OCI-LY7 (cell line): ENCODE data around the gene PROM2. TPM values are rescaled to one million over a fixed set of nuclear protein-coding genes. Genes with fewer than 3 reads are reported as not detected.

ENCODE experiments used
- BruUV-seq: library from RNA; stranded (reverse); fragments of 400-500 nt; replicated peaks from 2 replicates; lab custom pipeline; 2021; lab: Mats Ljungman, UMichigan
- CTCF ChIA-PET: fragments of 300-600 bp; sonication (Branson Sonifier 250); formaldehyde crosslinking; loops from one replicate; lab custom pipeline; 2022; ENCODE audit warnings: antibody characterized with exemption; ENCODE audit not compliant: unreplicated experiment; lab: Charles Lee
- POLR2A ChIA-PET: fragments of 300-600 bp; sonication (Branson Sonifier 250); formaldehyde crosslinking; loops from one replicate; lab custom pipeline; 2022; ENCODE audit warnings: antibody characterized with exemption; lab: Charles Lee
- DNase-seq: peaks from one replicate; pipeline ENCODE4 v3.0.0-alpha.2; 2015; ENCODE audit warnings: low spot score
- H2AFZ ChIP-seq: fragments of 200-600 bp; sonication (generic), shearing (Covaris generic); 2 replicates; pipeline ENCODE4 v1.6.1; 2014; ENCODE audit warnings: mild to moderate bottlenecking, antibody characterized with exemption, low read length, moderate library complexity
- H3K27ac ChIP-seq: fragments of 200-600 bp; sonication (generic); 2 replicates; pipeline ENCODE4 v1.5.1; 2014; ENCODE audit warnings: mixed run types, low read depth, mild to moderate bottlenecking, moderate library complexity, low read length, inconsistent platforms; ENCODE audit not compliant: poor library complexity, severe bottlenecking
- H3K36me3 ChIP-seq: fragments of 200-600 bp; sonication (generic); 2 replicates; pipeline ENCODE4 v1.6.1; 2014; ENCODE audit warnings: mild to moderate bottlenecking, antibody characterized with exemption, low read length, moderate library complexity, mixed read lengths; ENCODE audit not compliant: insufficient read depth
- H3K4me1 ChIP-seq: fragments of 200-600 bp; sonication (generic); 2 replicates; pipeline ENCODE4 v1.5.1; 2014; ENCODE audit warnings: mild to moderate bottlenecking, low read length; ENCODE audit not compliant: insufficient read depth, poor library complexity, severe bottlenecking
- H3K4me2 ChIP-seq: fragments of 200-600 bp; sonication (generic); 2 replicates; pipeline ENCODE4 v1.6.1; 2014; ENCODE audit warnings: mild to moderate bottlenecking, low read length
- H3K4me3 ChIP-seq: fragments of 200-600 bp; sonication (generic); 2 replicates; pipeline ENCODE4 v1.5.1; 2014; ENCODE audit warnings: mild to moderate bottlenecking, low read depth, low read length; ENCODE audit not compliant: poor library complexity, severe bottlenecking
- H3K79me2 ChIP-seq: fragments of 200-600 bp; sonication (generic); 2 replicates; pipeline ENCODE4 v1.6.1; 2016; ENCODE audit warnings: low read depth, mild to moderate bottlenecking, low read length, moderate library complexity, mixed read lengths; ENCODE audit not compliant: insufficient read depth
- H3K9me2 ChIP-seq: fragments of 200-600 bp; sonication (generic); 2 replicates; pipeline ENCODE4 v1.6.1; 2016; ENCODE audit warnings: mild to moderate bottlenecking, low read length, mixed read lengths; ENCODE audit not compliant: insufficient read depth
- H3K9me3 ChIP-seq: fragments of 200-600 bp; sonication (generic); 2 replicates; pipeline ENCODE4 v1.6.1; 2014; ENCODE audit warnings: mild to moderate bottlenecking, mixed run types, low read length, mixed read lengths
- H4K20me1 ChIP-seq: fragments of 200-600 bp; sonication (generic); 2 replicates; pipeline ENCODE4 v1.6.1; 2014; ENCODE audit warnings: mild to moderate bottlenecking, antibody characterized with exemption, low read length, moderate library complexity, mixed read lengths; ENCODE audit not compliant: insufficient read depth
- CTCF ChIP-seq: fragments of 200-600 bp; sonication (generic); conservative IDR thresholded peaks from 2 replicates; pipeline ENCODE4 v1.5.1; 2014; ENCODE audit warnings: mild to moderate bottlenecking, antibody characterized with exemption, low read length, moderate library complexity, mixed read lengths
- EZH2phosphoT487 ChIP-seq: fragments of 200-600 bp; sonication (generic); IDR thresholded peaks from 2 replicates; pipeline ENCODE4 v1.6.1; 2018; ENCODE audit warnings: low read depth, borderline replicate concordance, mild to moderate bottlenecking, mixed run types, antibody characterized with exemption, low read length, moderate library complexity, mixed read lengths
- intact Hi-C: fragments of 100-400 bp; cut with micrococcal nuclease; formaldehyde crosslinking; loops from one replicate; pipeline ENCODE4 v1.10.0; 2022; ENCODE audit not compliant: unreplicated experiment
- total RNA-seq, 2 experiments: library from RNA; depleted of rRNA in 1 of 2; stranded (reverse); fragments of >200 nt in 1 of 2; shearing (Covaris generic) in 1 of 2; gene quantifications; 2 replicates each; pipeline ENCODE4 v1.2.3, GENCODE V29; 2014 to 2022

PROM2 gene
- total RNA-seq, 2 experiments from 2014 or later: 0.47 TPM; not detected in 1

- no TSS peak for BruUV-seq
- DNase-seq: no peak
- no peak for TF ChIP-seq CTCF
- no peak for TF ChIP-seq EZH2phosphoT487
- no peaks in the 10 kb centered on the region for H3K9me3 ChIP-seq
- H4K20me1 ChIP-seq: no peaks in the 10 kb centered on the region
- CTCF ChIA-PET: interaction anchor here (1.1 kb wide), 1 partner anchor 57 kb away, joined by 3 read pairs; no protein-coding TSS in a partner anchor
- intact Hi-C loops: no loop called here
- H3K9me2 ChIP-seq: no peaks in the 10 kb centered on the region
- no peak overlapping the region for H3K4me2 ChIP-seq
- no peak overlapping the region for H3K4me3 ChIP-seq
- no peaks in the 10 kb centered on the region for H3K36me3 ChIP-seq
- no peaks in the 10 kb centered on the region for H3K79me2 ChIP-seq
- no peaks in the 10 kb centered on the region for H3K4me1 ChIP-seq
- H2AFZ ChIP-seq: no peak overlapping the region
- no peak overlapping the region for H3K27ac ChIP-seq
- POLR2A ChIA-PET: no interaction called here
Observed at GRCh38 chr2:95287806-95288205, 13.6 kb downstream of the PROM2 start.

- no peak overlapping the region for H3K4me2 ChIP-seq
- H3K79me2 ChIP-seq: no peaks in the 10 kb centered on the region
- TF ChIP-seq EZH2phosphoT487 (no peak), CTCF (no peak)
- H3K9me3 ChIP-seq: no peaks in the 10 kb centered on the region
- H2AFZ ChIP-seq: no peak overlapping the region
- H3K36me3 ChIP-seq: no peaks in the 10 kb centered on the region
- no peaks in the 10 kb centered on the region for H3K9me2 ChIP-seq
- ChIA-PET POLR2A (no interaction called here), CTCF (no interaction called here)
- no TSS peak for BruUV-seq
- H3K27ac ChIP-seq: no peak overlapping the region
- no peak for DNase-seq
- no peaks in the 10 kb centered on the region for H3K4me1 ChIP-seq
- H4K20me1 ChIP-seq: no peaks in the 10 kb centered on the region
- no peak overlapping the region for H3K4me3 ChIP-seq
- intact Hi-C loops: no loop called here
Observed at GRCh38 chr2:95289253-95289652, 15.0 kb downstream of the PROM2 start.

DNA sequence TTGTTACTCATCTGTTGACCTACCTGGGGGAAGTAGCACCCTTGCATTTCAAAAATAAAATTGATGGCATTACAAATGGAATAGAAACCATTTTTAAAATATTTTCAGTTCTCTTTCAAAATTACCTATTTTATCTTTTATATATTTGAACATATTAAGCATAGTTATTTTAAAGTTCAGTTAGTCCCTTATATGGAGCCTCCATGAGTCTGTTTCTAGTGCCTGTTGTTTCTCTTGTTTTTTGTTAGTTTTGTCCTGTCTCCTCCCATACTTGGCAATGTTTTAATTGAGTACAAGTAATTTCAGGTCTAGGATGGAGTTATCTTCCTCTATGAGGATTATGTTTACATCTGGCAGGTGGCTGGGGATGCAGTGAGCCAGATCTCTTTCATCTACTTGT is 17.0 kb downstream of the PROM2 start:
- H3K79me2 ChIP-seq: no peaks in the 10 kb centered on the region
- no peaks in the 10 kb centered on the region for H3K9me3 ChIP-seq
- no peak overlapping the region for H3K27ac ChIP-seq
- no peaks in the 10 kb centered on the region for H3K36me3 ChIP-seq
- H3K4me2 ChIP-seq: no peak overlapping the region
- H3K4me1 ChIP-seq: no peaks in the 10 kb centered on the region
- intact Hi-C loops: no loop called here
- no peak overlapping the region for H3K4me3 ChIP-seq
- no peaks in the 10 kb centered on the region for H4K20me1 ChIP-seq
- DNase-seq: no peak
- TF ChIP-seq CTCF (no peak), EZH2phosphoT487 (no peak)
- POLR2A ChIA-PET: no interaction called here
- no TSS peak for BruUV-seq
- no peak overlapping the region for H2AFZ ChIP-seq
- H3K9me2 ChIP-seq: no peaks in the 10 kb centered on the region
- CTCF ChIA-PET: no interaction called here
